GM23338 (cell line): ENCODE data around the gene MYO1D.

Experiments
- CREB1 ChIP-seq: fragments of 250-450 bp; sonication (Bioruptor Pico); IDR thresholded peaks from 2 replicates; pipeline ENCODE4 v1.5.0; 2020; ENCODE audit warnings: low read depth, mild to moderate bottlenecking, moderate library complexity
- EZH2 ChIP-seq: fragments of 200-600 bp; sonication (generic); IDR thresholded peaks from one replicate; pipeline ENCODE4 v1.8.0; 2017; ENCODE audit warnings: antibody characterized with exemption, mild to moderate bottlenecking, low read depth; ENCODE audit not compliant: unreplicated experiment
- EZH2phosphoT487 ChIP-seq: fragments of 200-600 bp; sonication (generic); IDR thresholded peaks from one replicate; pipeline ENCODE4 v1.8.1; 2018; ENCODE audit warnings: antibody characterized with exemption; ENCODE audit not compliant: unreplicated experiment
- JUNB ChIP-seq: IDR thresholded peaks from one replicate; pipeline ENCODE4 v1.6.1; 2016; ENCODE audit warnings: antibody characterized with exemption; ENCODE audit not compliant: unreplicated experiment
- NANOG ChIP-seq: IDR thresholded peaks from 2 replicates; pipeline ENCODE4 v1.6.1; 2016; ENCODE audit warnings: antibody characterized with exemption, borderline replicate concordance
- POLR2AphosphoS5 ChIP-seq: IDR thresholded peaks from 2 replicates; pipeline ENCODE4 v1.6.1; 2016; ENCODE audit warnings: antibody characterized with exemption, low read depth
- ZNF114 ChIP-seq: fragments of 250-450 bp; sonication (Bioruptor Pico); IDR thresholded peaks from 2 replicates; pipeline ENCODE4 v1.5.0; 2020; ENCODE audit warnings: mild to moderate bottlenecking, moderate library complexity
- TF ChIP-seq, protein P1 (sequence below), 2 experiments: fragments of 200-600 bp in 1 of 2; sonication (generic) in 1 of 2; conservative IDR thresholded peaks; 2 replicates each; pipeline versions ENCODE4 v1.5.1 to v1.6.1; 2016 to 2017; ENCODE audit warnings: antibody characterized with exemption in 2 of 2, low read depth in 2 of 2, mild to moderate bottlenecking in 2 of 2, moderate library complexity in 1 of 2
- TF ChIP-seq, protein P2 (sequence below): IDR thresholded peaks from one replicate; pipeline ENCODE4 v1.6.1; 2018; ENCODE audit warnings: antibody characterized with exemption; ENCODE audit not compliant: unreplicated experiment
- TF ChIP-seq, protein P3 (sequence below): fragments of 250-450 bp; sonication (Bioruptor Pico); IDR thresholded peaks from 2 replicates; pipeline ENCODE4 v1.5.0; 2020; ENCODE audit warnings: mild to moderate bottlenecking, moderate library complexity
- TF ChIP-seq, protein P4 (sequence below): IDR thresholded peaks from 2 replicates; pipeline ENCODE4 v1.6.1; 2016; ENCODE audit warnings: antibody characterized with exemption

DNA sequence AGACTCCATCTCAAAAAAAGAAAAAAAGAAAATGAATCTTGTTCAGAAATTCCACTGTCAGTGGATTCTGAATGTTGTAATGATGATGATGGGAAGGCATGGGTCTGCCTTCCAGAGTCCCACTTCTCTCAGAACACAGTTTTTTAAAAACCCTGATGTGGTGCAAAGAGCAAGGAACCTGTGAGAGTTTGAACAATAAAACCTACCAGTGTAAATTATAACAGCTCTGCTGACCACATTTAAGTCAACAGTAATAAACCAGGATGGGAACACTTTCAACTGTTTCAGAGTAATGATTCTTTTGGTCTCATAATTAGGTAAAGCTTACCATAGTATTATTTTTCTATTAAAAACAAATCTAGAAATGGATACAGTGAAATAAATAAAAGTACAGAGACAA is 99.0 kb downstream of the MYO1D start:
- TF ChIP-seq, protein P1, sequence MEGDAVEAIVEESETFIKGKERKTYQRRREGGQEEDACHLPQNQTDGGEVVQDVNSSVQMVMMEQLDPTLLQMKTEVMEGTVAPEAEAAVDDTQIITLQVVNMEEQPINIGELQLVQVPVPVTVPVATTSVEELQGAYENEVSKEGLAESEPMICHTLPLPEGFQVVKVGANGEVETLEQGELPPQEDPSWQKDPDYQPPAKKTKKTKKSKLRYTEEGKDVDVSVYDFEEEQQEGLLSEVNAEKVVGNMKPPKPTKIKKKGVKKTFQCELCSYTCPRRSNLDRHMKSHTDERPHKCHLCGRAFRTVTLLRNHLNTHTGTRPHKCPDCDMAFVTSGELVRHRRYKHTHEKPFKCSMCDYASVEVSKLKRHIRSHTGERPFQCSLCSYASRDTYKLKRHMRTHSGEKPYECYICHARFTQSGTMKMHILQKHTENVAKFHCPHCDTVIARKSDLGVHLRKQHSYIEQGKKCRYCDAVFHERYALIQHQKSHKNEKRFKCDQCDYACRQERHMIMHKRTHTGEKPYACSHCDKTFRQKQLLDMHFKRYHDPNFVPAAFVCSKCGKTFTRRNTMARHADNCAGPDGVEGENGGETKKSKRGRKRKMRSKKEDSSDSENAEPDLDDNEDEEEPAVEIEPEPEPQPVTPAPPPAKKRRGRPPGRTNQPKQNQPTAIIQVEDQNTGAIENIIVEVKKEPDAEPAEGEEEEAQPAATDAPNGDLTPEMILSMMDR (conservative IDR thresholded peaks at IDR 0.05; ENCODE audit: low read depth in 2 of 2): no peak
- no peak for TF ChIP-seq EZH2
- TF ChIP-seq, protein P2, sequence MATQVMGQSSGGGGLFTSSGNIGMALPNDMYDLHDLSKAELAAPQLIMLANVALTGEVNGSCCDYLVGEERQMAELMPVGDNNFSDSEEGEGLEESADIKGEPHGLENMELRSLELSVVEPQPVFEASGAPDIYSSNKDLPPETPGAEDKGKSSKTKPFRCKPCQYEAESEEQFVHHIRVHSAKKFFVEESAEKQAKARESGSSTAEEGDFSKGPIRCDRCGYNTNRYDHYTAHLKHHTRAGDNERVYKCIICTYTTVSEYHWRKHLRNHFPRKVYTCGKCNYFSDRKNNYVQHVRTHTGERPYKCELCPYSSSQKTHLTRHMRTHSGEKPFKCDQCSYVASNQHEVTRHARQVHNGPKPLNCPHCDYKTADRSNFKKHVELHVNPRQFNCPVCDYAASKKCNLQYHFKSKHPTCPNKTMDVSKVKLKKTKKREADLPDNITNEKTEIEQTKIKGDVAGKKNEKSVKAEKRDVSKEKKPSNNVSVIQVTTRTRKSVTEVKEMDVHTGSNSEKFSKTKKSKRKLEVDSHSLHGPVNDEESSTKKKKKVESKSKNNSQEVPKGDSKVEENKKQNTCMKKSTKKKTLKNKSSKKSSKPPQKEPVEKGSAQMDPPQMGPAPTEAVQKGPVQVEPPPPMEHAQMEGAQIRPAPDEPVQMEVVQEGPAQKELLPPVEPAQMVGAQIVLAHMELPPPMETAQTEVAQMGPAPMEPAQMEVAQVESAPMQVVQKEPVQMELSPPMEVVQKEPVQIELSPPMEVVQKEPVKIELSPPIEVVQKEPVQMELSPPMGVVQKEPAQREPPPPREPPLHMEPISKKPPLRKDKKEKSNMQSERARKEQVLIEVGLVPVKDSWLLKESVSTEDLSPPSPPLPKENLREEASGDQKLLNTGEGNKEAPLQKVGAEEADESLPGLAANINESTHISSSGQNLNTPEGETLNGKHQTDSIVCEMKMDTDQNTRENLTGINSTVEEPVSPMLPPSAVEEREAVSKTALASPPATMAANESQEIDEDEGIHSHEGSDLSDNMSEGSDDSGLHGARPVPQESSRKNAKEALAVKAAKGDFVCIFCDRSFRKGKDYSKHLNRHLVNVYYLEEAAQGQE: no peak
- no peak for TF ChIP-seq NANOG
- no peak for TF ChIP-seq POLR2AphosphoS5
- TF ChIP-seq CREB1: no peak
- TF ChIP-seq EZH2phosphoT487: no peak
- no peak for TF ChIP-seq ZNF114
- TF ChIP-seq, protein P3, sequence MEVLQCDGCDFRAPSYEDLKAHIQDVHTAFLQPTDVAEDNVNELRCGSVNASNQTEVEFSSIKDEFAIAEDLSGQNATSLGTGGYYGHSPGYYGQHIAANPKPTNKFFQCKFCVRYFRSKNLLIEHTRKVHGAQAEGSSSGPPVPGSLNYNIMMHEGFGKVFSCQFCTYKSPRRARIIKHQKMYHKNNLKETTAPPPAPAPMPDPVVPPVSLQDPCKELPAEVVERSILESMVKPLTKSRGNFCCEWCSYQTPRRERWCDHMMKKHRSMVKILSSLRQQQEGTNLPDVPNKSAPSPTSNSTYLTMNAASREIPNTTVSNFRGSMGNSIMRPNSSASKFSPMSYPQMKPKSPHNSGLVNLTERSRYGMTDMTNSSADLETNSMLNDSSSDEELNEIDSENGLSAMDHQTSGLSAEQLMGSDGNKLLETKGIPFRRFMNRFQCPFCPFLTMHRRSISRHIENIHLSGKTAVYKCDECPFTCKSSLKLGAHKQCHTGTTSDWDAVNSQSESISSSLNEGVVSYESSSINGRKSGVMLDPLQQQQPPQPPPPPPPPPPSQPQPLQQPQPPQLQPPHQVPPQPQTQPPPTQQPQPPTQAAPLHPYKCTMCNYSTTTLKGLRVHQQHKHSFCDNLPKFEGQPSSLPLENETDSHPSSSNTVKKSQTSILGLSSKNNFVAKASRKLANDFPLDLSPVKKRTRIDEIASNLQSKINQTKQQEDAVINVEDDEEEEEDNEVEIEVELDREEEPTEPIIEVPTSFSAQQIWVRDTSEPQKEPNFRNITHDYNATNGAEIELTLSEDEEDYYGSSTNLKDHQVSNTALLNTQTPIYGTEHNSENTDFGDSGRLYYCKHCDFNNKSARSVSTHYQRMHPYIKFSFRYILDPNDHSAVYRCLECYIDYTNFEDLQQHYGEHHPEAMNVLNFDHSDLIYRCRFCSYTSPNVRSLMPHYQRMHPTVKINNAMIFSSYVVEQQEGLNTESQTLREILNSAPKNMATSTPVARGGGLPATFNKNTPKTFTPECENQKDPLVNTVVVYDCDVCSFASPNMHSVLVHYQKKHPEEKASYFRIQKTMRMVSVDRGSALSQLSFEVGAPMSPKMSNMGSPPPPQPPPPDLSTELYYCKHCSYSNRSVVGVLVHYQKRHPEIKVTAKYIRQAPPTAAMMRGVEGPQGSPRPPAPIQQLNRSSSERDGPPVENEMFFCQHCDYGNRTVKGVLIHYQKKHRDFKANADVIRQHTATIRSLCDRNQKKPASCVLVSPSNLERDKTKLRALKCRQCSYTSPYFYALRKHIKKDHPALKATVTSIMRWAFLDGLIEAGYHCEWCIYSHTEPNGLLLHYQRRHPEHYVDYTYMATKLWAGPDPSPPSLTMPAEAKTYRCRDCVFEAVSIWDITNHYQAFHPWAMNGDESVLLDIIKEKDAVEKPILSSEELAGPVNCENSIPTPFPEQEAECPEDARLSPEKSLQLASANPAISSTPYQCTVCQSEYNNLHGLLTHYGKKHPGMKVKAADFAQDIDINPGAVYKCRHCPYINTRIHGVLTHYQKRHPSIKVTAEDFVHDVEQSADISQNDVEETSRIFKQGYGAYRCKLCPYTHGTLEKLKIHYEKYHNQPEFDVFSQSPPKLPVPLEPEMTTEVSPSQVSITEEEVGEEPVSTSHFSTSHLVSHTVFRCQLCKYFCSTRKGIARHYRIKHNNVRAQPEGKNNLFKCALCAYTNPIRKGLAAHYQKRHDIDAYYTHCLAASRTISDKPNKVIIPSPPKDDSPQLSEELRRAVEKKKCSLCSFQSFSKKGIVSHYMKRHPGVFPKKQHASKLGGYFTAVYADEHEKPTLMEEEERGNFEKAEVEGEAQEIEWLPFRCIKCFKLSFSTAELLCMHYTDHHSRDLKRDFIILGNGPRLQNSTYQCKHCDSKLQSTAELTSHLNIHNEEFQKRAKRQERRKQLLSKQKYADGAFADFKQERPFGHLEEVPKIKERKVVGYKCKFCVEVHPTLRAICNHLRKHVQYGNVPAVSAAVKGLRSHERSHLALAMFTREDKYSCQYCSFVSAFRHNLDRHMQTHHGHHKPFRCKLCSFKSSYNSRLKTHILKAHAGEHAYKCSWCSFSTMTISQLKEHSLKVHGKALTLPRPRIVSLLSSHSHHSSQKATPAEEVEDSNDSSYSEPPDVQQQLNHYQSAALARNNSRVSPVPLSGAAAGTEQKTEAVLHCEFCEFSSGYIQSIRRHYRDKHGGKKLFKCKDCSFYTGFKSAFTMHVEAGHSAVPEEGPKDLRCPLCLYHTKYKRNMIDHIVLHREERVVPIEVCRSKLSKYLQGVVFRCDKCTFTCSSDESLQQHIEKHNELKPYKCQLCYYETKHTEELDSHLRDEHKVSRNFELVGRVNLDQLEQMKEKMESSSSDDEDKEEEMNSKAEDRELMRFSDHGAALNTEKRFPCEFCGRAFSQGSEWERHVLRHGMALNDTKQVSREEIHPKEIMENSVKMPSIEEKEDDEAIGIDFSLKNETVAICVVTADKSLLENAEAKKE (CRISPR knock-in tag): no peak
- TF ChIP-seq, protein P4, sequence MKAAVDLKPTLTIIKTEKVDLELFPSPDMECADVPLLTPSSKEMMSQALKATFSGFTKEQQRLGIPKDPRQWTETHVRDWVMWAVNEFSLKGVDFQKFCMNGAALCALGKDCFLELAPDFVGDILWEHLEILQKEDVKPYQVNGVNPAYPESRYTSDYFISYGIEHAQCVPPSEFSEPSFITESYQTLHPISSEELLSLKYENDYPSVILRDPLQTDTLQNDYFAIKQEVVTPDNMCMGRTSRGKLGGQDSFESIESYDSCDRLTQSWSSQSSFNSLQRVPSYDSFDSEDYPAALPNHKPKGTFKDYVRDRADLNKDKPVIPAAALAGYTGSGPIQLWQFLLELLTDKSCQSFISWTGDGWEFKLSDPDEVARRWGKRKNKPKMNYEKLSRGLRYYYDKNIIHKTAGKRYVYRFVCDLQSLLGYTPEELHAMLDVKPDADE: no peak
- no peak for TF ChIP-seq JUNB
